ENCODE results near the gene ATP8B4.

The ATP8B4 gene

DNA sequence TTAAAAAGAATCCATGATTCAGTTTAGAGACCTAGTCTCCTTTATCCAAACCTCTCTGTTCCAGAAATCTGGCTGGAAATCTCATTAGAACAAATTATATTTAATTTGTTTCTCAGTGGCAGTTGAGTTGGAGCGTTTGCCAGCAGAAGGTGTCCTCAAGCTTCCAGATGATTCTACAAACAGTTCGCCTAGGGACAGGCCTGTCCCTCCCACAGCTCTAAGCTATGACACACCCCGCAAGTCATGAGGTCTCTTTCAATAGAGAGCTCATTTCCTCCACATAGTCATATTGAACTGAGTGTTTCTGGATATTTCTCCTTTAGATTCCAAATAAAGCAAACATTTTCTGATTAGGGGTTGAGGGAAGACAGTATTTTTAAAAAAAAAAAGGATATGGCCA, 230.3 kb downstream of the ATP8B4 start:
- DNase-seq: no peak

GRCh38 chr15:49888323-49888693, 230.7 kb downstream of the ATP8B4 start:
- DNase-seq: no peak

GRCh38 chr15:49887659-49888322, 231.2 kb downstream of the ATP8B4 start:
- no peak for DNase-seq

- DNase-seq: no peak
These were observed 235.9 kb downstream of the ATP8B4 start for GRCh38 chr15:49883121-49883520.

DNA sequence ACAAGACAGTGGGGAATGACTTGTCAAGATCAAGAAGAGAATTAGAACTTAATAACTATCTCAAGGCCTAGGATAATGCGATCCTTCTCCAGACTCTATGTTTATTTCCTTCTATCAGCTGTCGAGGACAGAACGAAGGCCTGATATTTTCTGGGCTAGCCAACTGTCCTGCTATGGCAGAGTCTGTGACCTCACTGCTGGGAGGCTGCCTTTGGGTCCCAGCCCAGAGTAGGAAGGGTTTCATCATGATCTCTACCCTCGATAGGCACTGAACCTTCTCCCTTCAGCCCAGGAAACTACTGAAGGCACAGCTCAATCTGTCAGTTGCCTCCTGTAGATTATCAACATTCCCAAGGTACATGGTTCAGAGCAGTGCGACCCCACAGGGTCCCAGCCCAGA, 237.2 kb downstream of the ATP8B4 start:
- DNase-seq: no peak

DNA sequence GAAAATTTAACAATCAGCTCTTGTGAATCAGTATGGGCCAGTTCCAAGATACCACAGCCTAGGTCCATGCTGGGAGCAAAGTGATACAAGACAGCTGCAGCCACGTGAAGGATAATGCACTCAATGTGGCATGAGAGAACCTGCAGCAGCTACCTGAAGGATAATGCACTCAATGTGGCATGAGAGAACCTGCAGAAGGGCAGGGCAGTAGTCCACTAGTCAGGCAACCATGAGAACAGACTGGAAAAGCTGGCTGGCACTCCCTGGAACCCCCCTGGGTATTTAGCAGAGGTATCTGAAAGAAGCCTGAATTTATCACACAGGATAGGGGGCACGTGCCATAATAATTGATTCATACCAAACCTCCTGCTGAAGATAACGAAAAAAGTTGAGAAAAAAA, 237.6 kb downstream of the ATP8B4 start:
- DNase-seq: no peak

- no peak for DNase-seq
These were observed 241.0 kb downstream of the ATP8B4 start for GRCh38 chr15:49877873-49878521.

DNA sequence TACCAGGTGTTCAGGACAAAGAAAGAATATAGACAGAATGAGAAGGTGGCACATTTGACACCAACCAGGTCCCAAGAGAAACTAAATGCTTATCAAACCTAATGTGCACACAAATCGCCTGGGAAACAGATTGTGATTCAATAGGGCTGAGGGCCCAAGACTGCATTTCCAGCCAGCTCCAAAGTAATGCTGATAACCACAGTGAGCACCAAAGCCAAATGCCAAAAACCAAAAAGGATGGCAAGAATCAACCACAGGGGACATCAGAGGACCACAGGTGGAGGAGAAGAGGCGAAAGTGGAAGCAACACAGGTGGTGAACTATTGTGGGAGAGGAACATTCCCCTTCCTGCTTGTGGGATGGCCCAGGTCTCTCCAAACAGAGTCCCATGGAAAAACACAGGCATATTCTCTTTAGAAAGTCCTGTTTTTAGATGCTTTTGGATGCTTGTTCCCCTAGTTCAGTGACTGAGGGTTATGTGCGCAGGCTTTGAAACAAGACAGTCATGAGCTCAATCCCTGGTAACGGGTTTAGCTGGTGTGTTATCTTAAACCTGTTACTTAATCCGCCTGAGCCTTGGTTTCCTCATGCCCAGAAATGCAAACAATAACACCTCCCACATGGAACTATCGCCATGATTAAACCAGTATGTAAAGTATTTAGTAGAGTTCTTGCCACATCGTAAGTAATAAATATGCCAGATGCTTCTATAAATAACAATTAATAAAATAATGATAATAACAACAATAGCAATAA, 241.7 kb downstream of the ATP8B4 start:
- DNase-seq: no peak

- DNase-seq: no peak
These were observed 242.5 kb downstream of the ATP8B4 start for GRCh38 chr15:49876401-49877038.

DNA sequence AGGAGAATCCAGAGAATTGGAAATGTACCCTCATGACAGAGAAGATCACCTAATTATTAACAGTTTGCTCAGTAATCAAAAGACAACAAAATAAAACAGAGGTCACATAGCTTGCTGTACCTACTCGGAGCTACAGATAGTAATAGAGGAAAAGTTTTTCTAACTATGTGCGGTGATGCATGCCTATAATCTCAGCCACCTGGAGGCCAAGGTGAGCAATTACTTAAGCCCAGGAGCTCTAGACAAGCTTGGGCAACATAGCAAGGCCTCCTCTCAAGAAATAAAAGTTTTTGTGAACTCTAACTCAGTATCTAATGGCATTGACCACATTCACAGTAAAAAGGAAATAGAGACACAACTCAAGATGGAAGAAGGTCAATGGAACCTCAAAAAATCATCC, 243.6 kb downstream of the ATP8B4 start:
- DNase-seq: no peak

DNA sequence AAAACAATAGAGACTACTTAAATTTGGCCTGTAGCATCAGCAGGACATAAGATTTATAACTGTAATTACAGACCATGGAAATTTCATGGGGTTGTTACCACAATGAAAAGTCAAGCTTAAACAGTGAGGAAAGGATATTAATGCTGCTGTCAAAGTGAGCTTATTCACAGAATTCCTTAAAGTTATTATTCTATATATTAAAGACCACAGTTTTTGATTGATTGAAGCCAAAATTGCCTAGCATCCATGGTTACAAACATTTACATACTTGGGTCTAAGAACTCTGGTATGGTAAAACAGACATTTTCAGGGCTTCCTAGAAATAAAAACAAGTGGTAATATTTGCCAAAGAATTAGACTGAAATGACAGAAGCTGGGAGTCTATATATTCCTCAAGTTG, 248.6 kb downstream of the ATP8B4 start:
- no peak for DNase-seq

GRCh38 chr15:49868348-49868747, 250.7 kb downstream of the ATP8B4 start:
- no peak for DNase-seq

- no peak for DNase-seq
These were observed 252.9 kb downstream of the ATP8B4 start for GRCh38 chr15:49865925-49866757.

GRCh38 chr15:49864251-49864650, 254.8 kb downstream of the ATP8B4 start:
- DNase-seq: no peak

DNA sequence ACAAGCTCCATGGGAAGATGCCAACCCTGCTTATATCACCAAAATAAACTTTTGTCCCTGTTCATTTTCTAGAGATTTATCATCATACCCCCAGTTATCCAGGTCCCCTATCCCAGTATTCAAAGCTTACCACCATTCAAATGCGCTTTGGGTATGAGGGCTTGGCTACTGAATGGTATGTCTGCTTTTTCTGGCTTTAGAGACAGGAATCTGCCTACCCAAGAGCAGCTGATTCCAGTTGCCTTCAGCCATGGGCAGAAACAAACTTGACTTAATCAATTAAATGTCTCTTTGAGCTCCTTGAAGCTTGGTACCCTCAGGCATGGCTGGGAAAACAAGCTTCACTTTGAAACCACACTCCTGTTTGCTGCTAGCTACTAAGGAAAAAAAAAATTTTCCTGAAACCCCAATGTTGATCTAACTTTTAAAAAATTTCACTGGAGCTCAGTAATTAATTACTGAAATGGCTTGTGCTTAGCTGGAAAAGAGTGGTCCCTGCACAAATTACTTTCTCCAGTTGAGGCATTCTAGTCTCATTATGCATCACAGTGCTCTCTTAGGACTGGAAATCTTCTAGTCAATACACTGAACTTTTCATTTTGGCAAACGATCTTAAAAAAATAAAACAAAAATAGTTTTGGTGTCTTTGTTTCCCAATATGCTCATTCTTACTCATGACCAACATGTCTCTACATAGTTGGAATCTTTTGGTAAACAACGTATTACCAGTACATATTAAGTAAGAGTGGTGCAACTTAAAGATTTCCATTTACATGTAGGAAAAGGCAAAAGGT, 255.4 kb downstream of the ATP8B4 start:
- DNase-seq: no peak

GRCh38 chr15:49860101-49860500, 258.9 kb downstream of the ATP8B4 start:
- no peak for DNase-seq

- no peak for DNase-seq
These were observed 261.2 kb downstream of the ATP8B4 start for GRCh38 chr15:49857496-49858475.

- DNase-seq: no peak
These were observed 263.0 kb downstream of the ATP8B4 start for GRCh38 chr15:49855917-49856637.

GRCh38 chr15:49852756-49853155, 266.3 kb downstream of the ATP8B4 start:
- DNase-seq: no peak

GRCh38 chr15:49848807-49849206, 270.2 kb downstream of the ATP8B4 start:
- no peak for DNase-seq
